K562 (cell line): ENCODE measurements around the gene DRC1. TPM values are rescaled to one million over a fixed set of nuclear protein-coding genes. Genes with fewer than 3 reads are reported as not detected.

Source experiments
- ATAC-seq: fragments of 200-7000 bp; cut with Tn5 transposase; 3 replicates; pipeline ENCODE4 v1.9.1; 2020; ENCODE audit warnings: moderate library complexity
- BruUV-seq: library from RNA; stranded (reverse); fragments of 400-500 nt; replicated peaks from 2 replicates; lab custom pipeline; 2021; lab: Mats Ljungman, UMichigan
- CTCF ChIA-PET: fragments of 300-600 bp; formaldehyde crosslinking; extraction: SDS; loops from one replicate; lab custom pipeline; 2021; ENCODE audit warnings: low intra/inter-chr PET ratio; lab: Yijun Ruan, JAX
- POLR2A ChIA-PET: fragments of 300-600, 350-650 bp; sonication (Branson Sonifier 250); formaldehyde crosslinking; extraction: SDS; loops from one replicate; lab custom pipeline; 2021; ENCODE audit warnings: antibody characterized with exemption, inconsistent platforms; lab: Yijun Ruan, JAX
- DNase-seq, 4 experiments: peaks; one replicate each; pipeline versions ENCODE4 v3.0.0 to v3.0.0-alpha.2; 2011 to 2018; ENCODE audit warnings: low spot score in 3 of 4, mixed read lengths in 3 of 4; ENCODE audit errors: extremely low read depth in 1 of 4
- FAIRE-seq: peaks from 2 replicates; lab custom pipeline; 2011; peaks lifted over from hg19 to GRCh38; lab: Jason Lieb, UNC
- H2AFZ ChIP-seq: 2 replicates; pipeline ENCODE4 v1.6.0; 2011; ENCODE audit warnings: low read depth, low read length, control low read depth, inconsistent platforms
- H3K27ac ChIP-seq: fragments of 200-600 bp; 3 replicates; pipeline ENCODE4 v1.8.0; 2011; ENCODE audit warnings: low read depth, mild to moderate bottlenecking, control low read depth, inconsistent platforms, low read length, moderate library complexity, mixed read lengths; ENCODE audit errors: extremely low read depth
- H3K27me3 ChIP-seq, 2 experiments: fragments of 300-600 bp in 1 of 2; 2 replicates in 1 of 2; 3 replicates in 1 of 2; pipeline versions ENCODE4 v1.6.0 to v1.8.0; 2011; ENCODE audit warnings: inconsistent platforms in 2 of 2, low read length in 2 of 2, mild to moderate bottlenecking in 1 of 2, mixed read lengths in 1 of 2, moderate library complexity in 1 of 2; ENCODE audit not compliant: control insufficient read depth in 2 of 2, insufficient read depth in 2 of 2
- H3K36me3 ChIP-seq: fragments of 300-600 bp; 3 replicates; pipeline ENCODE4 v1.8.0; 2011; ENCODE audit warnings: mild to moderate bottlenecking, low read length, inconsistent platforms; ENCODE audit not compliant: control insufficient read depth, insufficient read depth
- H3K4me1 ChIP-seq, 2 experiments: fragments of 200-600 bp in 1 of 2; replicated peaks in 1 of 2; 2 replicates in 1 of 2; 3 replicates in 1 of 2; pipeline versions ENCODE4 v1.5.1 to v1.8.0; 2011; ENCODE audit warnings: inconsistent platforms in 2 of 2, low read length in 2 of 2, mild to moderate bottlenecking in 1 of 2, mixed read lengths in 1 of 2, moderate library complexity in 1 of 2; ENCODE audit not compliant: control insufficient read depth in 2 of 2, insufficient read depth in 2 of 2
- H3K4me2 ChIP-seq: 2 replicates; pipeline ENCODE4 v1.6.1; 2011; ENCODE audit warnings: low read length, control low read depth, inconsistent platforms, mixed read lengths; ENCODE audit not compliant: insufficient read depth
- H3K4me3 ChIP-seq: fragments of 200-600 bp; sonication (generic), shearing (Covaris generic); 2 replicates; pipeline ENCODE4 v1.5.1; 2016; ENCODE audit warnings: control low read depth, inconsistent platforms
- H3K79me2 ChIP-seq: fragments of 200-600 bp; 3 replicates; pipeline ENCODE4 v1.8.0; 2011; ENCODE audit warnings: low read length, inconsistent platforms; ENCODE audit not compliant: control insufficient read depth, insufficient read depth
- H3K9ac ChIP-seq, 2 experiments: 2 replicates each; pipeline versions ENCODE4 v1.6.0 to v1.6.1; 2011; ENCODE audit warnings: low read depth in 2 of 2, low read length in 2 of 2, control low read depth in 1 of 2, inconsistent platforms in 1 of 2, mild to moderate bottlenecking in 1 of 2, mixed read lengths in 1 of 2; ENCODE audit not compliant: insufficient read depth in 1 of 2
- H3K9me1 ChIP-seq: one replicate; pipeline ENCODE4 v1.6.0; 2011; ENCODE audit warnings: inconsistent platforms, mild to moderate bottlenecking, low read length, moderate library complexity; ENCODE audit not compliant: control insufficient read depth, insufficient read depth
- H3K9me3 ChIP-seq: replicated peaks from 2 replicates; pipeline ENCODE4 v1.5.1; 2011; ENCODE audit warnings: low read depth, low read length, inconsistent platforms; ENCODE audit not compliant: control insufficient read depth, insufficient read depth
- H4K20me1 ChIP-seq: replicated peaks from 2 replicates; pipeline ENCODE4 v1.6.1; 2011; ENCODE audit warnings: low read length, inconsistent platforms, mixed read lengths; ENCODE audit not compliant: control insufficient read depth, insufficient read depth
- ATF7 ChIP-seq: fragments of 450-650 bp; IDR thresholded peaks from 2 replicates; pipeline ENCODE4 v1.7.1; 2014; ENCODE audit warnings: mild to moderate bottlenecking, moderate library complexity
- SNRNP70 ChIP-seq: fragments of 200-400 bp; formaldehyde crosslinking; optimal IDR thresholded peaks from 2 replicates; pipeline ENCODE3; 2017; ENCODE audit warnings: low read depth, low read length
- SRF ChIP-seq, 2 experiments: fragments of 250-450, 450-650 bp in 1 of 2; sonication (Bioruptor Pico) in 1 of 2; sonication (generic) in 1 of 2; formaldehyde crosslinking; IDR thresholded peaks; 2 replicates each; pipeline versions ENCODE4 v1.5.0 to v1.5.1; 2020 to 2022; ENCODE audit warnings: mild to moderate bottlenecking in 1 of 2, missing genetic modification reagents in 1 of 2
- WGBS: fragments of 100-300 bp; shearing (Covaris generic); methylation state at CpG from one replicate; pipeline ENCODE4 v1.1.6; 2016; ENCODE audit warnings: low coverage, mixed read lengths; ENCODE audit not compliant: insufficient coverage; ENCODE audit errors: missing lambda C conversion rate; 5-methylcytosine and 5-hydroxymethylcytosine counted together
- in situ Hi-C: fragments of 300-500 bp; cut with MboI; formaldehyde crosslinking; loops from 4 replicates; pipeline ENCODE4 v1.15.0; 2018; ENCODE audit warnings: inconsistent platforms, mixed read lengths
- intact Hi-C: fragments of 100-400 bp; cut with micrococcal nuclease; formaldehyde crosslinking; loops from 2 replicates; pipeline ENCODE4 v1.14.2; 2022
- polyA plus RNA-seq, 8 experiments: library from polyadenylated mRNA; depleted of rRNA in 4 of 8; stranded (reverse) in 5 of 8; unstranded in 3 of 8; fragments of >200 nt; fragmentation: Nextera tagmentation in 2 of 8; fragmentation: Illumina TruSeq in 1 of 8; extraction: Ambion mirVana in 2 of 8; extraction: Trizol in 1 of 8; gene quantifications; 2 replicates each; pipeline versions ENCODE4 v1.2.1 to v1.2.3, GENCODE V29; 2011 to 2014; ENCODE audit warnings: inconsistent platforms in 1 of 8, missing spikeins in 1 of 8
- total RNA-seq, 7 experiments: library from RNA; depleted of rRNA in 6 of 7; stranded (reverse); fragments of >200 nt in 6 of 7; fragmentation: Illumina TruSeq in 2 of 7; extraction: Trizol in 2 of 7; gene quantifications; 2 replicates each; pipeline versions ENCODE4 v1.2.1 to v1.2.3, GENCODE V29; 2011 to 2021; ENCODE audit warnings: low replicate concordance in 1 of 7
- TF ChIP-seq, protein P1 (sequence below): fragments of 450-650 bp; formaldehyde crosslinking; IDR thresholded peaks from 2 replicates; pipeline ENCODE4 v1.4.0; 2020; ENCODE audit warnings: mild to moderate bottlenecking, mixed read lengths
- TF ChIP-seq, protein P2 (sequence below), 2 experiments: fragments of 450-650 bp in 1 of 2; sonication (generic) in 1 of 2; formaldehyde crosslinking in 1 of 2; IDR thresholded peaks in 1 of 2; conservative IDR thresholded peaks in 1 of 2; 2 replicates each; pipeline versions ENCODE4 v1.6.1 to v1.8.1; 2016 to 2023; ENCODE audit warnings: mild to moderate bottlenecking in 2 of 2, moderate library complexity in 2 of 2, inconsistent platforms in 1 of 2, missing genetic modification reagents in 1 of 2

The DRC1 gene
- total and polyA plus RNA-seq, 9 of the 15 experiments (the other 6 are each of a cell fraction or from before 2014, with no cell fraction given): 0.07 to 0.10 TPM; not detected in 7

DNA sequence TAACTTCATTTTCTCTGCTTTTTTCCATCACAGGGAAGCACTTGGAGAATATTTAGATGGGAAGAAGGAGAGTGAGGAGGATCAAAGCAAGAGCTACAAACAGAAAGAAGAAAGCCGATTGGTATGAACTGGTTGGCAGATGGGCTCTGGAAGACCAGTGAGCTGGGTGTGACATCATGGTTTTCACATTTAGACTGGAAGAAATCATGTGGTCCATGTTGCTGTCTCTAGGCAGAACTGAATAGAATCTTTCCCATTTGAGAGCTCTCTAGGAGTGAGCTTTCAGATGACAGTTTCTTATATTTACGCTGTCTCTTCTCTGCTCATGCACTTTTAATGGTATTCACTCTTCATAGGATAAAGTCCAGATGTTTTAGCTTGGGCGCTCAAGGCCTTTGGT lies 12.6 kb downstream of the DRC1 start:
- CTCF ChIA-PET: no interaction called here
- Histone ChIP-seq H3K9me3 (0 out of 2 replicates have a peak, but pooled peaks cover 4% of the 10 kb centered on the region), H3K4me3 (no peak overlapping the region), H3K4me2 (no peak overlapping the region), H3K79me2 (no peaks in the 10 kb centered on the region), H3K9ac (no peak overlapping the region), H3K9me1 (no peaks in the 10 kb centered on the region), H3K27me3 (no peaks in the 10 kb centered on the region), H3K36me3 (no peaks in the 10 kb centered on the region), H4K20me1 (no peaks in the 10 kb centered on the region), H3K27ac (peak overlapping the region; percentile 15; the same call in 1 of the 3 replicates), H2AFZ (peak overlapping the region; percentile 69), H3K4me1 (peaks cover 7 to 12% of the 10 kb centered on the region in 2 experiments; a peak in 4 of 5 replicates)
- WGBS: 83% methylated on average over 3 of the region's 3 CpGs
- ATAC-seq (no peak), FAIRE-seq (no peak), DNase-seq (no peak)
- intact Hi-C loops: loop anchor here (5.0 kb wide), 1 partner anchor 67 kb away; the partner anchor contains the start of genes ADGRF3 and SELENOI
- POLR2A ChIA-PET: interaction anchor here (0.6 to 1.1 kb wide), 4 partner anchors 16 to 223 kb away, joined by 3 to 4 read pairs (median 3); no protein-coding TSS in a partner anchor
- no TSS peak for BruUV-seq
- TF ChIP-seq SNRNP70 (no peak), ATF7 (0 out of 2 replicates have a peak, but pooled peaks have one; percentile 10)
- in situ Hi-C loops: no loop called here

DNA sequence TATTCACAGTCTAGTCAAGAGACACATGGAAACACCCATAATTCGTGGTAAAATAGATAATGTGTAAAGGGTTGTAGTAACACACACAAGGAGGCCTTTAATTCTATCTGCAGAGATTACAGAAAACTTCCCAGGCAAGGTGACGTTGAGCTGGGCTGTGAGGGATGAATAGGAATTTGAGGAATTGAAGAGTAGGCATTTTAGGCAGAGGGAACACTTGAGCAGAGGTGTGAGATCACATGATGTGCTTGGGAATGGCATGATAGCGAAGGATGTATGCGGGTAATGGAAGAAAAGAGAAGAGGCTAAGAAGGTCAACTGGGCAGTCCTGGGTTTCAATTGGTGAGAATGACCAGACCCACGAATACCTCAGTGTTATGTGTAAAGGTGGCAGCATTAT lies 20.2 kb downstream of the DRC1 start:
- Histone ChIP-seq H2AFZ (no peak overlapping the region), H3K27ac (no peak overlapping the region), H4K20me1 (no peaks in the 10 kb centered on the region), H3K9ac (no peak overlapping the region), H3K79me2 (no peaks in the 10 kb centered on the region), H3K4me2 (no peak overlapping the region), H3K9me3 (no peaks in the 10 kb centered on the region), H3K4me3 (no peak overlapping the region), H3K4me1 (no peaks in the 10 kb centered on the region; a peak in 1 of 5 replicates), H3K9me1 (no peaks in the 10 kb centered on the region), H3K27me3 (no peaks in the 10 kb centered on the region), H3K36me3 (no peaks in the 10 kb centered on the region)
- in situ Hi-C loops: no loop called here
- DNase-seq: no peak
- ChIA-PET POLR2A (interaction anchor here (0.7 to 1.6 kb wide), 2 partner anchors 9 to 64 kb away, joined by 3 read pairs; no protein-coding TSS in a partner anchor), CTCF (no interaction called here)
- no peak for ATAC-seq
- no peak for FAIRE-seq
- no TSS peak for BruUV-seq
- 50% methylated on average over 5 of the region's 5 CpGs for WGBS
- intact Hi-C loops: no loop called here
- no peak for TF ChIP-seq SRF (CRISPR knock-in tag; IDR thresholded peaks at IDR 0.05)
- TF ChIP-seq, protein P1, sequence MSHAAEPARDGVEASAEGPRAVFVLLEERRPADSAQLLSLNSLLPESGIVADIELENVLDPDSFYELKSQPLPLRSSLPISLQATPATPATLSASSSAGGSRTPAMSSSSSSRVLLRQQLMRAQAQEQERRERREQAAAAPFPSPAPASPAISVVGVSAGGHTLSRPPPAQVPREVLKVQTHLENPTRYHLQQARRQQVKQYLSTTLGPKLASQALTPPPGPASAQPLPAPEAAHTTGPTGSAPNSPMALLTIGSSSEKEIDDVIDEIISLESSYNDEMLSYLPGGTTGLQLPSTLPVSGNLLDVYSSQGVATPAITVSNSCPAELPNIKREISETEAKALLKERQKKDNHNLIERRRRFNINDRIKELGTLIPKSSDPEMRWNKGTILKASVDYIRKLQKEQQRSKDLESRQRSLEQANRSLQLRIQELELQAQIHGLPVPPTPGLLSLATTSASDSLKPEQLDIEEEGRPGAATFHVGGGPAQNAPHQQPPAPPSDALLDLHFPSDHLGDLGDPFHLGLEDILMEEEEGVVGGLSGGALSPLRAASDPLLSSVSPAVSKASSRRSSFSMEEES (CRISPR knock-in tag): peak; percentile 38
- TF ChIP-seq, protein P2, sequence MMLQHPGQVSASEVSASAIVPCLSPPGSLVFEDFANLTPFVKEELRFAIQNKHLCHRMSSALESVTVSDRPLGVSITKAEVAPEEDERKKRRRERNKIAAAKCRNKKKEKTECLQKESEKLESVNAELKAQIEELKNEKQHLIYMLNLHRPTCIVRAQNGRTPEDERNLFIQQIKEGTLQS (IDR thresholded peaks at IDR 0.05): no peak
- TF ChIP-seq, protein P2 (CRISPR knock-in tag; conservative IDR thresholded peaks at IDR 0.05): no peak
- TF ChIP-seq, all 486 proteins: peak for 1
